HG03280 (cell line): ENCODE data around the gene TYROBP.
"Not testable (repeated sequence)": the region's sequence is repeated elsewhere in the genome, so short reads cannot be mapped to it uniquely, and the experiment has no call there.

Experiments
- ATAC-seq: cut with Tn5 transposase; IDR thresholded peaks from one replicate; pipeline ENCODE4 v1.9.1; 2021; ENCODE audit warnings: mild to moderate bottlenecking, moderate library complexity; ENCODE audit not compliant: unreplicated experiment

The TYROBP gene

DNA sequence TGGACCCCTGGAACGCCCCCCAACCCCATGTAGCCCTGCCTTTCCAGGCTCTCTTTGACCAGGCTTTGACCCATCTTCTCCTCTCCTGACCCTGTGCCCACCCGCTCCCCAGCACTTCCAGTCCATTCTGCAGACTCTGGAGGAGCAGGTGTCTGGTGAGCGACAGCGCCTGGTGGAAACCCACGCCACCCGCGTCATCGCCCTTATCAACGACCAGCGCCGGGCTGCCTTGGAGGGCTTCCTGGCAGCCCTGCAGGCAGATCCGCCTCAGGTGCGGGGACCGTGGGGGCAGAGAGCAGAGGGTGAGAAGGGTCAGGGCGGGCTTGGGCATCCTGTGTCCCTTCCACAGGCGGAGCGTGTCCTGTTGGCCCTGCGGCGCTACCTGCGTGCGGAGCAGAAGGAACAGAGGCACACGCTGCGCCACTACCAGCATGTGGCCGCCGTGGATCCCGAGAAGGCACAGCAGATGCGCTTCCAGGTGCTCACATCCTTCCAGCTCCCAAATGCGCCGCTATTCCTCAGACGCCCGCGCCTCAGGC is 33.6 kb downstream of the TYROBP start:
- ATAC-seq = no peak

DNA sequence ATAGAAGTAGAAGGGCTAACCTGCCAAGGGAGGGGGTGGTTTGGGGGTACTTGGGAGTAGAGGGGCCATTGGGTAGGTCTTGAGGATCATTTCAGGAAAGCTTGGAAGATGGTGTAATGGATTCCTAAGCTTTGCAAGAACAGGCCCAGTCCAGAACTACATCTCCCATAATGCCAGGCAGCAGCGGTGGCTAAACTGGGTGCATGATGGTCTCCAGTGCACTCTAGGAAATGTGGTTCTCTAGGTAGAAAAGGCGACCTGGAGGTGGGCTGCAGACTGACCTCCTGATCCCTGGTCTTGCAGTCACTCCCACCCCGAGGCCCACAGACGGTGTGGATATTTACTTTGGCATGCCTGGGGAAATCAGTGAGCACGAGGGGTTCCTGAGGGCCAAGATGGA is 35.9 kb downstream of the TYROBP start:
- ATAC-seq = no peak

DNA sequence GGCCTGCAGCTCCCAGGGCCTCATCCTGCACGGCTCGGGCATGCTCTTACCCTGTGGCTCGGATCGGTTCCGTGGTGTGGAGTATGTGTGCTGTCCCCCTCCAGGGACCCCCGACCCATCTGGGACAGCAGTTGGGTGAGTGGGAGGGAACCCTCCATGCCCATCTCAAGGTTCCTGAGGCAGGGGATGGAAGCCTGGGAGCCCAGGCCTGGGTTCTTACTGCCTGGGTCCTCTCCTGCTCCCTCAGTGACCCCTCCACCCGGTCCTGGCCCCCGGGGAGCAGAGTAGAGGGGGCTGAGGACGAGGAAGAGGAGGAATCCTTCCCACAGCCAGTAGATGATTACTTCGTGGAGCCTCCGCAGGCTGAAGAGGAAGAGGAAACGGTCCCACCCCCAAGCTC is 36.5 kb downstream of the TYROBP start:
- ATAC-seq = no peak

DNA sequence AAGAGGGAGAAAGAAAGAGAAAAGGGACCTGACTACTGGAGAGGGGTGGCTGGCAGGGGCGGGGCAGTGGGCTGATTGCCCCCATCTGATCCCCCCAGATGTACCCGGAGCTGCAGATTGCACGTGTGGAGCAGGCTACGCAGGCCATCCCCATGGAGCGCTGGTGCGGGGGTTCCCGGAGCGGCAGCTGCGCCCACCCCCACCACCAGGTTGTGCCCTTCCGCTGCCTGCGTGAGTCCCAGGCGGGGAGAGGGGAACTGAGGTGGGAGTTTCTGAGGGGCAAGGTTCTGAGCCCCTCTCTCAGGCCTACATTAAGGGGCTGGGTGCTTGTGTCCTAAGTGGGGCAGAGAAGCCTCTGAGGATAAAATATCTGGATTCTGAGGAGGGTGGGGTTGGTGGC is 37.3 kb downstream of the TYROBP start:
- ATAC-seq = no peak

DNA sequence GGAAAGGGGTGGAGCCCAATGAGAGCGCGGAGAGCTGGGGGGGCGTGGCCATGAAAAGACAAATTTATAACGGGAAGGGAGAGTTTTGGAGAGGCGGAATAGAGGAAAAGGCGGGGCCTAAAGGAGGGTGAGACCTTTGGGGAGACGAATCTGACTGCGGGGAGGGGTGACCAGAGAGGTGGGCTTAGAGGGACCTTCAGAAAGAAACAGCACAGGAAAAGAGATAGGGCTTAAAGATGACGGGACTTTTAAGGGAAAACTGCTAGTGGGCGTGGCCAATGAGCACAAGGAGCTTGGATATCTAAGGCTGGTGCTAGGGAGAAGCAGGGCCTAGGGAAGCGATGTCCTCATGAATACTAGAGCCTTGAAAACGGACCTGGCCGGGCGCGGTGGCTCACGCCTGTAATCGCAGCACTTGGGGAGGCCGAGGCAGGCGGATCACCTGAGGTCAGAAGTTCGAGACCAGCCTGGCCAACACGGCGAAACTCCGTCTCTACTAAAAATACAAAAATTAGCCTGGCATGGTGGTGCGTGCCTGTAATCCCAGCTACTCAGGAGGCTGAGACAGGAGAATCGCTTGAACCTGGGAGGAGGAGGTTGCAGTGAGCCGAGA is 37.9 kb downstream of the TYROBP start:
- not testable (repeated sequence) for ATAC-seq

DNA sequence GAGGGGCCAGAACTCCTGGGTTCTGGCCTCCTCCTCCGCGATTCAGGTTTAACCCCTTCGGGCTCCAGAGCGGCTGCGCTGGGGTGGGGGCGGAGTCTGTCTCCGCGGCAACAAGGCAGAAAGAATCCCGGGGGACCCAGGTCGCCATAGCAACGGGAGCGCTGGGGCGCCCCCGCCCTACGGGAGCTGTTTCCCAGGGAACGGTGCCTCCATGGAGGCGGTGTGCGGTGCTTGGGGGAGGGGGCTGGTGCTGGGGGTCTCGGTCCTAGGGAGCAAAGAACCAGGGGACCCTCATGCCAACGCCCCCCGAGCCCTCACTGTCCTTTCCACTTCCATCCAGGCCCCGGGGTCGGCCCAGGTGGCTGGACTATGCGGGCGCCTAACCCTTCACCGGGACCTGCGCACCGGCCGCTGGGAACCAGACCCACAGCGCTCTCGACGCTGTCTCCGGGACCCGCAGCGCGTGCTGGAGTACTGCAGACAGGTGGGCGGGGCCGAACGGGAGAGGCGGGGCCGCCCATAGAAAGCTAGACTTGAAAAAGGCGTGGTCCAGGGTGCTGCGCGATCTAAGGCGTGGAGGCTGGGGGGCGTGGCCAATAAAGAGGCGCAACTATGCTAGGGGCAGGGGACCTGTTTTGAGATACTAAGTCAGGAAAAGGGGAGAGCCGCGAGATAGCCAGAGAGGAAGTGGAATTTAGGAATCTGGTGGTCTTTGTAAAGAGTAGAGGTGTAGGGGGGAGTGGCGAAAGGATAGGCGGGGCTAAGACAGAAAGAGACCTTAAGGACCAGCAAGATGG is 38.6 kb downstream of the TYROBP start:
- no peak for ATAC-seq

DNA sequence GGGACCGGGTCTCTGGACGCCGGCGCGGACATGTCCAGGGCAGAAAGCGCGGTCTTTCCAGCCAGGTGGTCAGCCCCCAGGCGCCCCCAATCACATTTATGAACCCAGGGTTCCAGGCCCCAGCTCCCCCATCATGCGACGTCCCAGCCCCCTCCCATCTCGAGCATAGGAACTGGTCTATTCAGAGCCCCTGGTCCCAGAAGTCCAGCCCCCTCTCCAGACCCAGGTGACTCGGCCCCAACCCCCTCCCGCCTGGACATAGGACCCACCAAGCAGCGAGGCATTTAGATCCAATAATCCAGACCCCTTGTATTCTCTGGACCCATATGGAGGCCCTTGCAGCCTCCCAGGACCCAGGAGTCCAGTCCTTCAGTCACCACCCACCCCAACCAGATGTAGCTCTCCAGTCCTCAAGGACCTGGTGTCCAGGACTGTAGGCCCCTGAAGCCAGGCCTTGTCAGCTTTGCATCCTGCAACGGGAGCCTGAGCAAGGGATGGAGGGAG is 39.2 kb downstream of the TYROBP start:
- ATAC-seq = no peak

DNA sequence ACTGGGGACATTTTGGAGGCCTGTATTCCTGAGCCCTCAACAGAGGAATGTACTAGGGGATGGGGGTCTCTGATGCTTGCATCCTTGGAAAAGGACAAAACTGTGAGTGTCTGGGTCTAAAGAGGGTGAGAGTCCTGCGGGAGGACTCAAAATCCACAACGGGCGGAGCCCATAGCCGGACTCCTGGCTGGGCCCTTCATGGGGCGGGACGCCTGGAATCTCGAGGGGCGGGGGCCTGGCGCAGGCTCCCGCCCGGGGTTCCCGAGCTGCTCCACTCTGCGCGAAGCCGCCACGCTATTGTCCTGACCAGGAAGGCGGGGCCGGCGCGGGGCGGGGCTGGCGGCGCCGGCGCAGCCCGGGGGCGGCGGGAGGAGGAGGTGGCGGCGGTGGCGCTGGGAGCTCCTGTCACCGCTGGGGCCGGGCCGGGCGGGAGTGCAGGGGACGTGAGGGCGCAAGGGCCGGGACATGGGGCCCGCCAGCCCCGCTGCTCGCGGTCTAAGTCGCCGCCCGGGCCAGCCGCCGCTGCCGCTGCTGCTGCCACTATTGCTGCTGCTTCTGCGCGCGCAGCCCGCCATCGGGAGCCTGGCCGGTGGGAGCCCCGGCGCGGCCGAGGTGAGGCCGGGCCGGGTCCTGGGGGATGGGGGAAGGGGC is 39.8 kb downstream of the TYROBP start, which contains the start of gene APLP1:
Gene APLP1 (plus strand): TSS at position 403 of the 651 bp plus-strand sequence. CDS start 63 bp downstream, at position 466.
- no peak for ATAC-seq

DNA sequence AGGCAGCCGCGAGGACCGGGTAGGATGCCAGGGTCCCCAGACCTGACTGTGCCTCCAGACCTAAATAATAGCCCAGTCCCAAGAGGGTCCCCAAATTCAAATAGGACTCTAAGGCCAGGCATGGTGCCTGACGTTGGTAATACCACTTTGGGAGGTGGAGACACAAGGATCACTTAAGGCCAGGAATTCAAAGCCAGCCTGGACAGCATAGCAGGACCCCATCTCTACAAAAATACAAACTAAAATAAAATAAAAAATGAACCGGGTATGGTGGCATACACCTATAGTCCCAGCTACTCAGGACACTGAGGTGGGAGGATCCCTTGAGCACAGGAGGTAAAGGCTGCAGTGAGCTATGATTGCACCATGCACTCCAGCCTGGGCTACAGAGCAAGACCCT is 45.1 kb downstream of the TYROBP start:
- no peak for ATAC-seq

DNA sequence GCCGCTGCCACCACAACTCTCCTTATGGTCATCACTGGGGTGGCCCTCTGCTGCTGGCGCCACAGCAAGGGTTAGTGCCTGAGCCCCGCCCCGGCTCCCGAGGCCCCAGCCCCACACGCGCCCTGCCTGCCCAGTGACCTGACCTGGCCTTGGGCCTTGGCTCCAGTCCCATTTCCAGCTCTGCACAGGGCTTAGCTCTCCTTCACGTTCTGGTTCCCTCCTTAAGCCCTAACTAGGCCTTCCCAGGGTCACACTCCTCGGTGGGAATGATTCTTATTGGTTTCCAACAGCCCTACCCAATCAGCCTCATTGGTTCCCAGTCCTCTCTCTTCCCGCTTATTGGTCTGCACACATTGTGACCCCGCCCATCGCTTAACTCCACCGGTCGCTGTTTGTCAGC is 45.6 kb downstream of the TYROBP start:
- no peak for ATAC-seq

DNA sequence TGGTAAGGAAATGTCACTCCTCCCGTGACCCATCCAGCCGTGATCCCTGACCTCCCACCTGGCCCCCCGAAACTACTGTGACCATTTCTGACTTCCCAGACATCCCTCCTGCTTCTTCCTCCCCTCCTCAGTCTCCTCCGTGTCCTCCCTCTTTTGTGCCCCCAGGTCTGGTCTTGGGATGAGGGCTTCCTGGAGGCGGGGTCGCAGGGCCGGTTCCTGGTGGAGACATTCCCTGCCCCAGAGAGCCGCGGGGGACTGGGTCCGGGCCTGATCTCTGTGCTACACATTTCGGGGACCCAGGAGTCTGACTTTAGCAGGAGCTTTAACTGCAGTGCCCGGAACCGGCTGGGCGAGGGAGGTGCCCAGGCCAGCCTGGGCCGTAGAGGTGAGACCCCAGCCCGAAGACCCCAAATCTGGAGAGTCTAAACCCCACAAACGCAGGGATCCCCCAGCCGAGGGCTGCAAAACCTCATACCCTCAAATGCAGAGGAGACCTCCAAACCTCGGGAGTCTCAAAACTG is 46.4 kb downstream of the TYROBP start:
- ATAC-seq = no peak

DNA sequence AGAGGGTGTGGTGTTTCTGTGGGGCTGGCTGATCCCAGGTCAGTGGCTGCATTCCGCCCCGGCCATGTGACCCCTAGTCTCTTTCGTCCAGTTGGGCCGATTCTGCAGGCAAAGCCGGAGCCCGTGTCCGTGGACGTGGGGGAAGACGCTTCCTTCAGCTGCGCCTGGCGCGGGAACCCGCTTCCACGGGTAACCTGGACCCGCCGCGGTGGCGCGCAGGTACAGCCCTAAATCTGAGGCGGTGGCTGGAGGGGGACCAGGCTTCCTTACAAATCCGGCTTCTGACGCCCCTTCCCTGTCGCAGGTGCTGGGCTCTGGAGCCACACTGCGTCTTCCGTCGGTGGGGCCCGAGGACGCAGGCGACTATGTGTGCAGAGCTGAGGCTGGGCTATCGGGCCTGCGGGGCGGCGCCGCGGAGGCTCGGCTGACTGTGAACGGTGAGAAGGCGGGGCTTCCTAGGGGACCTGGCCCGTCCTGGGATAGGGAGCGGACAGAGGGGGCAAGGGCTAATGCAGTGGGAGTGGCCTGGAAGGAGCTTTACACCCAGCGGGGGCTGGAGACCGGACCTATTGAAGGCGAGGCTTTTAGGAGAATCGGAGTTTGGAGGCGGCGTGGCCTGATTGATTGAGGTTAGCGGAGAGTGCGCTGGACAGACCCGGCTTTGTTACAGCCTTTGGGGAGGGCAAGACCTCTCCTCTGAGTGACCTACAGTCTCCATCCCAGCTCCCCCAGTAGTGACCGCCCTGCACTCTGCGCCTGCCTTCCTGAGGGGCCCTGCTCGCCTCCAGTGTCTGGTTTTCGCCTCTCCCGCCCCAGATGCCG is 47.1 kb downstream of the TYROBP start:
- no peak for ATAC-seq

DNA sequence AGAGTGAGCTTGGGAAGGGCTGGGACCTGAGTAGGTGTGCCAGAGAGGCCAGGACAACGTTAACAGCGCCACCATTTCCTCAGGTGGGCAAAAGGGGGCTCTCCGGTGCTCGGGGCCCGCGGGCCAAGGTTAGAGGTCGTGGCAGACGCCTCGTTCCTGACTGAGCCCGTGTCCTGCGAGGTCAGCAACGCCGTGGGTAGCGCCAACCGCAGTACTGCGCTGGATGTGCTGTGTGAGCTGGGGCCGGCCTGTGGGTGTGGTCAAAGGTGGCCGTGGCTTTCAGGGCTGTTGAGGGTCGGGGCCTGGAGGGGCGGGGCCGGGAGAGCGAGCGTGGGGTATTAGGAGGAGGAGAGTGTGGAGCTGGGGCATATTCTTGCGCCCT is 47.7 kb downstream of the TYROBP start:
- no peak for ATAC-seq

DNA sequence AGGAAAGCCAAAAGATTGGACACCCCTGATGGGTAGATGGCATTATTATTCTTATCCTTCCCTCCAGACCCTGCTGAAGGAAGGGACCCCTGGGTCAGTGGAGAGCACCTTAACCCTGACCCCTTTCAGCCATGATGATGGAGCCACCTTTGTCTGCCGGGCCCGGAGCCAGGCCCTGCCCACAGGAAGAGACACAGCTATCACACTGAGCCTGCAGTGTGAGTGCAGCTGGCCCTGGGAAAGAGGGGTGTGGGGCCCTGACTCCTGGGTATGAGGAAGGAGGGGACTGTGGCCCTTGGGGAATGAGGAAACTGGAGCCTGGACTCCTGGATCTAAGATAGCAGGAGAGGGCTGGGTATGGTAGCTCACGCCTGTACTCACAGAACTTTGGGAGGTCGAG is 48.7 kb downstream of the TYROBP start:
- ATAC-seq = no peak

DNA sequence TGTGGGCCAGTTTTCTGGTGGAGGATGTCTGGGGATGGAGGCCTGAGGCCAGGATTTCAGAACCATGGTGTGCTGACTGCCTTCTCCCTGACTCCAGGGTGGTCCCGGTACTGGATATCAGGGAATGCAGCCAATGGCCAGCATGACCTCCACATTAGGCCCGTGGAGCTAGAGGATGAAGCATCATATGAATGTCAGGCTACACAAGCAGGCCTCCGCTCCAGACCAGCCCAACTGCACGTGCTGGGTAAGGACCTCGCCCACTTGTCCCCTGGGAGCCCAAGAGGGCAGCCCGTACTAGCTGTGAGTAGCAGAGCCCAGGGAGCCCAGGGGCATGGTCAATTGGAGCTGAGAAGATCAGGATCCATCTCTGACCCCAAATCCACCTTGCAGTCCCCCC is 49.8 kb downstream of the TYROBP start:
- no peak for ATAC-seq

DNA sequence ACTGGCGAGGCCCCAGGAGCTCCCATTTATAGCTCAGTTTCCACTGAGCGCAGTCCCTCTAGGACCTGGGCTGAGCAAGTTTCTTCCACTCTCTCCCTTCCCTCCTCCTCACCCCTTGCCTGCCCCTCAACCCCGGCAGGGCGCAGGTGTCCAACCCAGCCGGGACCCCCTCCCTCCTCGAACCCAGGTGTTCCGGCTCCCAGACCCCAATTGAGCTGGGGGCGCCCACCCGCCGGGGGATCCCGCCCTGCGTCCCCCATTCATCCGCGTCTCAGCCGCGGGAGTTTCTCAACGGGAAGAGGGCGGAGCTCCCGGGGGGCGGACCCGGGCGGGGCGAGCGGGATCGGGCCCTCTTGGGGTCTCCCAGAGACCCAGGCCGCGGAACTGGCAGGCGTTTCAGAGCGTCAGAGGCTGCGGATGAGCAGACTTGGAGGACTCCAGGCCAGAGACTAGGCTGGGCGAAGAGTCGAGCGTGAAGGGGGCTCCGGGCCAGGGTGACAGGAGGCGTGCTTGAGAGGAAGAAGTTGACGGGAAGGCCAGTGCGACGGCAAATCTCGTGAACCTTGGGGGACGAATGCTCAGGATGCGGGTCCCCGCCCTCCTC is 51.4 kb downstream of the TYROBP start, which contains the start of gene KIRREL2:
Gene KIRREL2 (plus strand): TSS at position 366 of the 604 bp plus-strand sequence. CDS start 209 bp downstream, at position 575.
- ATAC-seq = no peak
